H1 (cell line): ENCODE measurements around the gene SYP. TPM values are rescaled to one million over a fixed set of nuclear protein-coding genes. Genes with fewer than 3 reads are reported as not detected.

Experiments used
- CTCF ChIA-PET: fragments of 300-600 bp; sonication (Branson Sonifier 250); formaldehyde crosslinking; loops from one replicate; lab custom pipeline; 2021; ENCODE audit not compliant: partially characterized antibody; lab: Charles Lee
- POLR2A ChIA-PET: fragments of 300-600 bp; sonication (Branson Sonifier 250); formaldehyde crosslinking; loops from one replicate; lab custom pipeline; 2021; ENCODE audit warnings: inconsistent platforms; ENCODE audit not compliant: partially characterized antibody; lab: Charles Lee
- DNase-seq, 2 experiments: peaks; one replicate each; pipeline versions ENCODE4 v3.0.0 to v3.0.0-alpha.2; 2010 to 2022; ENCODE audit warnings: low spot score in 2 of 2, low read depth in 1 of 2, mixed read lengths in 1 of 2
- FAIRE-seq: peaks from 2 replicates; lab custom pipeline; 2011; peaks lifted over from hg19 to GRCh38; lab: Jason Lieb, UNC
- H2AFZ ChIP-seq: 2 replicates; pipeline ENCODE4 v1.8.1; 2012; ENCODE audit warnings: low read length, inconsistent platforms
- H2AK5ac ChIP-seq: 2 replicates; pipeline ENCODE4 v1.6.1; 2013; ENCODE audit warnings: low read depth, low read length
- H2BK120ac ChIP-seq: replicated peaks from 2 replicates; pipeline ENCODE3; 2013; ENCODE audit warnings: low read depth, low read length, inconsistent platforms
- H2BK12ac ChIP-seq: 2 replicates; pipeline ENCODE4 v1.6.1; 2013; ENCODE audit warnings: low read depth, low read length
- H2BK15ac ChIP-seq: 2 replicates; pipeline ENCODE4 v1.6.1; 2013; ENCODE audit warnings: low read length
- H2BK20ac ChIP-seq: 2 replicates; pipeline ENCODE4 v1.6.1; 2013; ENCODE audit warnings: low read length
- H2BK5ac ChIP-seq: 2 replicates; pipeline ENCODE4 v1.6.1; 2013; ENCODE audit warnings: low read depth, low read length
- H3K14ac ChIP-seq: 2 replicates; pipeline ENCODE4 v1.6.1; 2013; ENCODE audit warnings: inconsistent platforms; ENCODE audit not compliant: insufficient read length
- H3K18ac ChIP-seq: 2 replicates; pipeline ENCODE4 v1.6.1; 2013; ENCODE audit warnings: low read length; ENCODE audit errors: extremely low read depth
- H3K23ac ChIP-seq: 2 replicates; pipeline ENCODE4 v1.6.1; 2013; ENCODE audit warnings: inconsistent platforms; ENCODE audit not compliant: insufficient read length
- H3K23me2 ChIP-seq: 2 replicates; pipeline ENCODE4 v1.6.1; 2013; ENCODE audit warnings: low read depth, low read length
- H3K27ac ChIP-seq: 2 replicates; pipeline ENCODE4 v1.6.1; 2011; ENCODE audit warnings: low read depth, low read length, inconsistent platforms
- H3K27me3 ChIP-seq, 4 experiments: replicated peaks in 1 of 4; 1 replicate in 1 of 4; 2 replicates in 3 of 4; pipeline versions ENCODE4 v1.6.1 to v1.8.1; 2011 to 2013; ENCODE audit warnings: low read length in 3 of 4, mild to moderate bottlenecking in 3 of 4, inconsistent platforms in 2 of 4, mixed read lengths in 2 of 4, moderate library complexity in 1 of 4; ENCODE audit not compliant: control insufficient read depth in 3 of 4, insufficient read depth in 3 of 4; ENCODE audit errors: extremely low read depth in 1 of 4
- H3K36me3 ChIP-seq, 4 experiments: 2 replicates each; pipeline versions ENCODE4 v1.6.1 to v1.8.1; 2011 to 2013; ENCODE audit warnings: mild to moderate bottlenecking in 4 of 4, low read length in 3 of 4, moderate library complexity in 2 of 4, control low read depth in 1 of 4, inconsistent platforms in 1 of 4; ENCODE audit not compliant: insufficient read depth in 4 of 4, control insufficient read depth in 2 of 4
- H3K4ac ChIP-seq: replicated peaks from 2 replicates; pipeline ENCODE3; 2013; ENCODE audit warnings: low read length, low read depth, mixed read lengths, inconsistent platforms; ENCODE audit not compliant: insufficient read length
- H3K4me1 ChIP-seq, 4 experiments: replicated peaks in 1 of 4; 1 replicate in 1 of 4; 2 replicates in 3 of 4; pipeline versions ENCODE4 v1.6.1 to v1.8.1; 2011 to 2013; ENCODE audit warnings: low read length in 3 of 4, inconsistent platforms in 2 of 4, mixed read lengths in 1 of 4; ENCODE audit not compliant: insufficient read depth in 4 of 4, control insufficient read depth in 3 of 4
- H3K4me2 ChIP-seq, 2 experiments: 2 replicates each; pipeline versions ENCODE4 v1.6.1 to v1.8.1; 2011 to 2013; ENCODE audit warnings: low read depth in 2 of 2, low read length in 2 of 2, control low read depth in 1 of 2, inconsistent platforms in 1 of 2, mild to moderate bottlenecking in 1 of 2; ENCODE audit not compliant: insufficient read depth in 1 of 2
- H3K4me3 ChIP-seq, 4 experiments: fragments of 200-600, 300-600 bp in 1 of 4; sonication (generic), shearing (Covaris generic), sonication (Bioruptor Twin) in 1 of 4; 2 replicates each; pipeline versions ENCODE4 v1.5.1 to v1.8.1; 2011 to 2016; ENCODE audit warnings: low read length in 4 of 4, low read depth in 3 of 4, control low read depth in 2 of 4, inconsistent platforms in 2 of 4, mild to moderate bottlenecking in 2 of 4, mixed read lengths in 1 of 4, moderate library complexity in 1 of 4; ENCODE audit not compliant: insufficient read depth in 2 of 4; ENCODE audit errors: extremely low read depth in 1 of 4
- H3K56ac ChIP-seq: replicated peaks from 2 replicates; pipeline ENCODE3; 2013; ENCODE audit warnings: low read depth, mild to moderate bottlenecking, mixed read lengths, low read length, inconsistent platforms; ENCODE audit not compliant: insufficient read length
- H3K79me1 ChIP-seq: 2 replicates; pipeline ENCODE4 v1.6.1; 2013; ENCODE audit warnings: low read depth, low read length, control low read depth
- H3K79me2 ChIP-seq, 2 experiments: 2 replicates each; pipeline versions ENCODE4 v1.6.1 to v1.8.1; 2012 to 2013; ENCODE audit warnings: low read length in 2 of 2, mild to moderate bottlenecking in 2 of 2, inconsistent platforms in 1 of 2; ENCODE audit not compliant: insufficient read depth in 2 of 2, control insufficient read depth in 1 of 2
- H3K9ac ChIP-seq, 4 experiments: replicated peaks in 1 of 4; 1 replicate in 1 of 4; 2 replicates in 3 of 4; pipeline versions ENCODE4 v1.6.1 to v1.8.1; 2011 to 2013; ENCODE audit warnings: low read depth in 3 of 4, low read length in 3 of 4, control low read depth in 2 of 4, mild to moderate bottlenecking in 2 of 4, moderate library complexity in 2 of 4, inconsistent platforms in 1 of 4; ENCODE audit errors: extremely low read depth in 1 of 4
- H3K9me3 ChIP-seq, 2 experiments: 2 replicates each; pipeline versions ENCODE4 v1.6.1 to v1.8.1; 2012 to 2013; ENCODE audit warnings: mild to moderate bottlenecking in 2 of 2, moderate library complexity in 2 of 2, control low read depth in 1 of 2, inconsistent platforms in 1 of 2, low read depth in 1 of 2, low read length in 1 of 2, mixed read lengths in 1 of 2; ENCODE audit not compliant: insufficient read depth in 2 of 2
- H4K20me1 ChIP-seq, 2 experiments: replicated peaks in 1 of 2; 2 replicates each; pipeline versions ENCODE3 to v1.8.1; 2011 to 2013; ENCODE audit warnings: inconsistent platforms in 2 of 2, low read length in 2 of 2, mild to moderate bottlenecking in 1 of 2; ENCODE audit not compliant: insufficient read depth in 2 of 2, control insufficient read depth in 1 of 2
- H4K5ac ChIP-seq: 2 replicates; pipeline ENCODE4 v1.6.1; 2013; ENCODE audit warnings: low read length, low read depth, mixed read lengths, inconsistent platforms; ENCODE audit not compliant: insufficient read length
- H4K8ac ChIP-seq: 2 replicates; pipeline ENCODE4 v1.8.0; 2013; ENCODE audit warnings: mild to moderate bottlenecking, moderate library complexity, low read length, inconsistent platforms; ENCODE audit not compliant: insufficient read depth; ENCODE audit errors: extremely low read depth
- H4K91ac ChIP-seq: replicated peaks from 2 replicates; pipeline ENCODE3; 2013; ENCODE audit warnings: low read length, mixed read lengths, inconsistent platforms; ENCODE audit not compliant: insufficient read length
- BRCA1 ChIP-seq: IDR thresholded peaks from 2 replicates; pipeline ENCODE4 v1.6.1; 2012; ENCODE audit warnings: low read depth, low read length, improper control_type of control experiment
- CBX8 ChIP-seq: fragments of 300-800, 300-1000 bp; sonication (generic); IDR thresholded peaks from 2 replicates; pipeline ENCODE4 v1.7.1; 2016; ENCODE audit warnings: low read depth, low read length, borderline replicate concordance
- EGR1 ChIP-seq: IDR thresholded peaks from 2 replicates; pipeline ENCODE4 v1.6.1; 2011; ENCODE audit warnings: low read depth, low read length, borderline replicate concordance
- EP300 ChIP-seq, 2 experiments: IDR thresholded peaks; 1 replicate in 1 of 2; 2 replicates in 1 of 2; pipeline ENCODE4 v1.6.1; 2011 to 2012; ENCODE audit warnings: low read depth in 2 of 2, low read length in 2 of 2, mild to moderate bottlenecking in 2 of 2, borderline replicate concordance in 1 of 2, inconsistent platforms in 1 of 2, moderate library complexity in 1 of 2
- JUN ChIP-seq: IDR thresholded peaks from 2 replicates; pipeline ENCODE4 v1.6.1; 2011; ENCODE audit warnings: low read depth, mild to moderate bottlenecking, improper control_type of control experiment, low read length
- POU5F1 ChIP-seq: IDR thresholded peaks from 2 replicates; pipeline ENCODE4 v1.6.1; 2011; ENCODE audit warnings: low read depth, mild to moderate bottlenecking, low read length, moderate library complexity
- RBBP5 ChIP-seq: IDR thresholded peaks from 2 replicates; pipeline ENCODE4 v1.7.1; 2012; ENCODE audit warnings: low read depth, mild to moderate bottlenecking, inconsistent platforms, low read length, moderate library complexity, borderline replicate concordance
- RFX5 ChIP-seq: IDR thresholded peaks from 2 replicates; pipeline ENCODE4 v1.6.1; 2011; ENCODE audit warnings: low read depth, low read length, improper control_type of control experiment, borderline replicate concordance
- SIRT6 ChIP-seq: IDR thresholded peaks from one replicate; pipeline ENCODE4 v1.7.1; 2012; ENCODE audit warnings: low read length, inconsistent platforms
- SIX5 ChIP-seq: IDR thresholded peaks from 2 replicates; pipeline ENCODE4 v1.6.1; 2011; ENCODE audit warnings: mild to moderate bottlenecking, low read depth, low read length
- TEAD4 ChIP-seq: IDR thresholded peaks from 2 replicates; pipeline ENCODE4 v1.6.1; 2012; ENCODE audit warnings: low read depth, low read length, inconsistent platforms, mixed read lengths
- WGBS, 2 experiments: shearing (Covaris generic) in 1 of 2; methylation state at CpG; one replicate each; pipeline versions ENCODE4 v1.1.6 to v1.1.7; 2013 to 2015; ENCODE audit warnings: low lambda C conversion rate in 2 of 2, mixed read lengths in 2 of 2, inconsistent platforms in 1 of 2, low coverage in 1 of 2, missing lambda C conversion rate in 1 of 2; ENCODE audit not compliant: insufficient replicate concordance in 2 of 2, insufficient coverage in 1 of 2, insufficient read length in 1 of 2; ENCODE audit errors: extremely low coverage in 1 of 2, missing lambda C conversion rate in 1 of 2; 5-methylcytosine and 5-hydroxymethylcytosine counted together
- polyA plus RNA-seq, 7 experiments: library from polyadenylated mRNA; depleted of rRNA in 3 of 7; stranded (reverse) in 5 of 7; unstranded in 2 of 7; fragments of >200 nt in 5 of 7; fragments of 200-250 nt in 2 of 7; gene quantifications; 1 replicate in 5 of 7; 2 replicates in 1 of 7; 4 replicates in 1 of 7; pipeline versions ENCODE4 v1.2.1 to v1.2.3, GENCODE V29; 2011 to 2013; ENCODE audit warnings: missing spikeins in 2 of 7, mixed read lengths in 2 of 7
- total RNA-seq: library from RNA; stranded (reverse); fragmentation: NEBNext Ultra II Directional; extraction: Animal tissue kit (Norgen Biotek cat#: 25700); gene quantifications from 2 replicates; pipeline ENCODE4 v1.2.1, GENCODE V29; 2021

SYP gene
- total and polyA plus RNA-seq, 2 of the 8 experiments (the other 6 are each of a cell fraction or from before 2014, with no cell fraction given) = 4.3 to 10.8 TPM

DNA sequence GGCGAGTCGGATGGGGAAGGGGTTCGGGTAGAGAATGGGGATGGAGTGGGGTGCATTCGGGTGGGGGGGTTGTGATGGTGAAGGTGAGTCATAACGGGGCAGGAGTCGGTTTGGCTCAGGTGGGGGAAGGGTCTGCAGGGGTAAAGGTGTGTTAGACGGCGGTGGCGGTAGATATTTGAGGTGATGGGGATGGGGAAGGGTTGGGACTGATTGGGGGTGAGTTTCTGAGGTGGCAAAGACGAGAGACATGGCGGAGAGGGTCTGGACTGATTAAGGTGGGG, 738 bp downstream of the SYP start:
- WGBS, 2 experiments = no CpG with 5 or more reads among the region's 11 CpGs
- POLR2A ChIA-PET = no interaction called here
- Histone ChIP-seq H3K9ac (no peak overlapping the region), H3K23ac (no peak overlapping the region), H3K27me3 (no peaks in the 10 kb centered on the region), H2BK12ac (no peak overlapping the region), H4K20me1 (no peaks in the 10 kb centered on the region), H3K36me3 (no peaks in the 10 kb centered on the region), H2BK20ac (no peak overlapping the region), H3K56ac (no peak overlapping the region), H3K4ac (no peak overlapping the region), H3K79me2 (no peaks in the 10 kb centered on the region), H3K14ac (no peak overlapping the region), H3K4me1 (peaks cover 0 to 11% (median 4%) of the 10 kb centered on the region in 4 experiments; a peak in 5 of 7 replicates), H2AFZ (no peak overlapping the region), H2AK5ac (no peak overlapping the region), H4K91ac (no peak overlapping the region), H3K27ac (no peak overlapping the region), H3K4me2 (peak overlapping the region; percentile 70 to 84), H3K9me3 (no peaks in the 10 kb centered on the region), H4K8ac (no peak overlapping the region), H3K79me1 (no peaks in the 10 kb centered on the region), H3K4me3 (peak overlapping the region; percentile 37 to 67 (median 42)), H4K5ac (no peak overlapping the region), H2BK5ac (no peak overlapping the region), H3K23me2 (peaks cover 5% of the 10 kb centered on the region; the same call in 1 of the 2 replicates), H2BK120ac (no peak overlapping the region), H3K18ac (no peak overlapping the region), H2BK15ac (no peak overlapping the region)
- CTCF ChIA-PET = no interaction called here
- DNase-seq (no peak), FAIRE-seq (no peak)
- no peak for TF ChIP-seq SIRT6
- TF ChIP-seq RBBP5 = no peak
- TF ChIP-seq RFX5 = no peak
- no peak for TF ChIP-seq POU5F1
- no peak for TF ChIP-seq JUN
- TF ChIP-seq CBX8 = no peak
- no peak for TF ChIP-seq BRCA1
- no peak for TF ChIP-seq EP300 (IDR thresholded peaks at IDR 0.05; ENCODE audit: borderline replicate concordance in 1 of 2, low read depth in 2 of 2, low read length in 2 of 2)
- no peak for TF ChIP-seq EGR1
- TF ChIP-seq SIX5 = no peak
- TF ChIP-seq TEAD4 = no peak
